K562 (cell line): ENCODE results near the gene SPTBN5. TPM values are rescaled to one million over a fixed set of nuclear protein-coding genes. Genes with fewer than 3 reads are reported as not detected.

Source experiments
- ATAC-seq: fragments of 200-7000 bp; cut with Tn5 transposase; 3 replicates; pipeline ENCODE4 v1.9.1; 2020; ENCODE audit warnings: moderate library complexity
- BruUV-seq: library from RNA; stranded (reverse); fragments of 400-500 nt; replicated peaks from 2 replicates; lab custom pipeline; 2021; lab: Mats Ljungman, UMichigan
- CTCF ChIA-PET: fragments of 300-600 bp; formaldehyde crosslinking; extraction: SDS; loops from one replicate; lab custom pipeline; 2021; ENCODE audit warnings: low intra/inter-chr PET ratio; lab: Yijun Ruan, JAX
- POLR2A ChIA-PET: fragments of 300-600, 350-650 bp; sonication (Branson Sonifier 250); formaldehyde crosslinking; extraction: SDS; loops from one replicate; lab custom pipeline; 2021; ENCODE audit warnings: antibody characterized with exemption, inconsistent platforms; lab: Yijun Ruan, JAX
- DNase-seq, 4 experiments: peaks; one replicate each; pipeline versions ENCODE4 v3.0.0 to v3.0.0-alpha.2; 2011 to 2018; ENCODE audit warnings: low spot score in 3 of 4, mixed read lengths in 3 of 4; ENCODE audit errors: extremely low read depth in 1 of 4
- FAIRE-seq: peaks from 2 replicates; lab custom pipeline; 2011; peaks lifted over from hg19 to GRCh38; lab: Jason Lieb, UNC
- H2AFZ ChIP-seq: 2 replicates; pipeline ENCODE4 v1.6.0; 2011; ENCODE audit warnings: low read depth, low read length, control low read depth, inconsistent platforms
- H3K27ac ChIP-seq: fragments of 200-600 bp; 3 replicates; pipeline ENCODE4 v1.8.0; 2011; ENCODE audit warnings: low read depth, mild to moderate bottlenecking, control low read depth, inconsistent platforms, low read length, moderate library complexity, mixed read lengths; ENCODE audit errors: extremely low read depth
- H3K27me3 ChIP-seq, 2 experiments: fragments of 300-600 bp in 1 of 2; 2 replicates in 1 of 2; 3 replicates in 1 of 2; pipeline versions ENCODE4 v1.6.0 to v1.8.0; 2011; ENCODE audit warnings: inconsistent platforms in 2 of 2, low read length in 2 of 2, mild to moderate bottlenecking in 1 of 2, mixed read lengths in 1 of 2, moderate library complexity in 1 of 2; ENCODE audit not compliant: control insufficient read depth in 2 of 2, insufficient read depth in 2 of 2
- H3K36me3 ChIP-seq: fragments of 300-600 bp; 3 replicates; pipeline ENCODE4 v1.8.0; 2011; ENCODE audit warnings: mild to moderate bottlenecking, low read length, inconsistent platforms; ENCODE audit not compliant: control insufficient read depth, insufficient read depth
- H3K4me1 ChIP-seq, 2 experiments: fragments of 200-600 bp in 1 of 2; replicated peaks in 1 of 2; 2 replicates in 1 of 2; 3 replicates in 1 of 2; pipeline versions ENCODE4 v1.5.1 to v1.8.0; 2011; ENCODE audit warnings: inconsistent platforms in 2 of 2, low read length in 2 of 2, mild to moderate bottlenecking in 1 of 2, mixed read lengths in 1 of 2, moderate library complexity in 1 of 2; ENCODE audit not compliant: control insufficient read depth in 2 of 2, insufficient read depth in 2 of 2
- H3K4me2 ChIP-seq: 2 replicates; pipeline ENCODE4 v1.6.1; 2011; ENCODE audit warnings: low read length, control low read depth, inconsistent platforms, mixed read lengths; ENCODE audit not compliant: insufficient read depth
- H3K4me3 ChIP-seq: fragments of 200-600 bp; sonication (generic), shearing (Covaris generic); 2 replicates; pipeline ENCODE4 v1.5.1; 2016; ENCODE audit warnings: control low read depth, inconsistent platforms
- H3K79me2 ChIP-seq: fragments of 200-600 bp; 3 replicates; pipeline ENCODE4 v1.8.0; 2011; ENCODE audit warnings: low read length, inconsistent platforms; ENCODE audit not compliant: control insufficient read depth, insufficient read depth
- H3K9ac ChIP-seq, 2 experiments: 2 replicates each; pipeline versions ENCODE4 v1.6.0 to v1.6.1; 2011; ENCODE audit warnings: low read depth in 2 of 2, low read length in 2 of 2, control low read depth in 1 of 2, inconsistent platforms in 1 of 2, mild to moderate bottlenecking in 1 of 2, mixed read lengths in 1 of 2; ENCODE audit not compliant: insufficient read depth in 1 of 2
- H3K9me1 ChIP-seq: one replicate; pipeline ENCODE4 v1.6.0; 2011; ENCODE audit warnings: inconsistent platforms, mild to moderate bottlenecking, low read length, moderate library complexity; ENCODE audit not compliant: control insufficient read depth, insufficient read depth
- H3K9me3 ChIP-seq: replicated peaks from 2 replicates; pipeline ENCODE4 v1.5.1; 2011; ENCODE audit warnings: low read depth, low read length, inconsistent platforms; ENCODE audit not compliant: control insufficient read depth, insufficient read depth
- H4K20me1 ChIP-seq: replicated peaks from 2 replicates; pipeline ENCODE4 v1.6.1; 2011; ENCODE audit warnings: low read length, inconsistent platforms, mixed read lengths; ENCODE audit not compliant: control insufficient read depth, insufficient read depth
- CBX8 ChIP-seq: fragments of 200-600 bp; sonication (generic); IDR thresholded peaks from 2 replicates; pipeline ENCODE4 v1.6.1; 2012; ENCODE audit warnings: borderline replicate concordance, mixed run types, low read depth, mild to moderate bottlenecking, moderate library complexity, mixed read lengths, low read length, control low read depth, inconsistent platforms; ENCODE audit not compliant: poor library complexity, severe bottlenecking; ENCODE audit errors: extremely low read depth
- PURB ChIP-seq: sonication (generic); formaldehyde crosslinking; IDR thresholded peaks from 2 replicates; pipeline ENCODE4 v1.9.0; 2021; ENCODE audit warnings: low read depth, mild to moderate bottlenecking, missing genetic modification reagents
- ZBTB7A ChIP-seq: IDR thresholded peaks from 2 replicates; pipeline ENCODE4 v1.6.1; 2011; ENCODE audit warnings: low read depth, mild to moderate bottlenecking, low read length, moderate library complexity, borderline replicate concordance; ENCODE audit not compliant: control insufficient read depth
- WGBS: fragments of 100-300 bp; shearing (Covaris generic); methylation state at CpG from one replicate; pipeline ENCODE4 v1.1.6; 2016; ENCODE audit warnings: low coverage, mixed read lengths; ENCODE audit not compliant: insufficient coverage; ENCODE audit errors: missing lambda C conversion rate; 5-methylcytosine and 5-hydroxymethylcytosine counted together
- in situ Hi-C: fragments of 300-500 bp; cut with MboI; formaldehyde crosslinking; loops from 4 replicates; pipeline ENCODE4 v1.15.0; 2018; ENCODE audit warnings: inconsistent platforms, mixed read lengths
- intact Hi-C: fragments of 100-400 bp; cut with micrococcal nuclease; formaldehyde crosslinking; loops from 2 replicates; pipeline ENCODE4 v1.14.2; 2022
- polyA plus RNA-seq, 8 experiments: library from polyadenylated mRNA; depleted of rRNA in 4 of 8; stranded (reverse) in 5 of 8; unstranded in 3 of 8; fragments of >200 nt; fragmentation: Nextera tagmentation in 2 of 8; fragmentation: Illumina TruSeq in 1 of 8; extraction: Ambion mirVana in 2 of 8; extraction: Trizol in 1 of 8; gene quantifications; 2 replicates each; pipeline versions ENCODE4 v1.2.1 to v1.2.3, GENCODE V29; 2011 to 2014; ENCODE audit warnings: inconsistent platforms in 1 of 8, missing spikeins in 1 of 8
- total RNA-seq, 7 experiments: library from RNA; depleted of rRNA in 6 of 7; stranded (reverse); fragments of >200 nt in 6 of 7; fragmentation: Illumina TruSeq in 2 of 7; extraction: Trizol in 2 of 7; gene quantifications; 2 replicates each; pipeline versions ENCODE4 v1.2.1 to v1.2.3, GENCODE V29; 2011 to 2021; ENCODE audit warnings: low replicate concordance in 1 of 7
- TF ChIP-seq, protein P1 (sequence below), 3 experiments: IDR thresholded peaks in 2 of 3; conservative IDR thresholded peaks in 1 of 3; 2 replicates each; pipeline ENCODE4 v1.5.1; 2011 to 2012; ENCODE audit warnings: low read length in 3 of 3, mild to moderate bottlenecking in 3 of 3, control low read depth in 2 of 3, improper control_type of control experiment in 1 of 3, inconsistent platforms in 1 of 3, low read depth in 1 of 3, mixed read lengths in 1 of 3, moderate library complexity in 1 of 3; ENCODE audit not compliant: insufficient read depth in 2 of 3

Gene SPTBN5
- total and polyA plus RNA-seq, 9 of the 15 experiments (the other 6 are each of a cell fraction or from before 2014, with no cell fraction given): 0.02 TPM; not detected in 8

DNA sequence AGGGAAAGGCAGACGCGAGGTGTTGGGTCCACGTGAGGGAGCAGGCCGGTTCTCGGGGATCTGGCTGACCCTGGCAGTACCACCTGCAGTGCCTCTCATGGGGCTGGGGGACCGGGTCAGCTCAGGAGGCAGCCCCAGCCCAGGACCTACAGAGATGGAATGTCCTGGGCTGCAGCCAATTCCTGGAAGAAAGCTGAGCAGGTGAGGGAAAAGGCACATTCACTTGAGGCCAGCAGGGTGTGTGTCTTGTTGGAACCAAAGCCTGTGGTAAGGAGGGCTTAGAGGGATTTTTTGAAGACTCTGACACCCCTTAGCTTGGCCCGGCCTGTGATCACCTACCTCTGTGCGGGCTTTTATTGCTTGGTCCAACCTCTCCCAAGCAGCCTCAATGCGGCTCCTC, 39.4 kb downstream of the SPTBN5 start:
- H3K79me2 ChIP-seq: no peaks in the 10 kb centered on the region
- CTCF ChIA-PET: no interaction called here
- ATAC-seq: no peak
- H3K4me3 ChIP-seq: no peak overlapping the region
- WGBS: 12% methylated on average over 4 of the region's 9 CpGs
- H3K27ac ChIP-seq: no peak overlapping the region
- no peak overlapping the region for H2AFZ ChIP-seq
- no peak for DNase-seq
- intact Hi-C loops: no loop called here
- POLR2A ChIA-PET: interaction anchor here (0.9 to 1.1 kb wide), 3 partner anchors 9 to 59 kb away, joined by 3 to 5 read pairs (median 3); partner anchors contain the start of gene JMJD7
- peaks cover 46 to 86% of the 10 kb centered on the region in 2 experiments; a peak in 4 of 5 replicates for H3K27me3 ChIP-seq
- no peaks in the 10 kb centered on the region for H3K9me1 ChIP-seq
- in situ Hi-C loops: no loop called here
- H3K4me2 ChIP-seq: no peak overlapping the region
- H3K4me1 ChIP-seq: peaks cover 0 to 52% of the 10 kb centered on the region in 2 experiments; a peak in 2 of 5 replicates
- H3K9me3 ChIP-seq: no peaks in the 10 kb centered on the region
- BruUV-seq: no TSS peak
- TF ChIP-seq ZBTB7A (no peak), PURB (CRISPR knock-in tag) (no peak), CBX8 (no peak)
- TF ChIP-seq, protein P1, sequence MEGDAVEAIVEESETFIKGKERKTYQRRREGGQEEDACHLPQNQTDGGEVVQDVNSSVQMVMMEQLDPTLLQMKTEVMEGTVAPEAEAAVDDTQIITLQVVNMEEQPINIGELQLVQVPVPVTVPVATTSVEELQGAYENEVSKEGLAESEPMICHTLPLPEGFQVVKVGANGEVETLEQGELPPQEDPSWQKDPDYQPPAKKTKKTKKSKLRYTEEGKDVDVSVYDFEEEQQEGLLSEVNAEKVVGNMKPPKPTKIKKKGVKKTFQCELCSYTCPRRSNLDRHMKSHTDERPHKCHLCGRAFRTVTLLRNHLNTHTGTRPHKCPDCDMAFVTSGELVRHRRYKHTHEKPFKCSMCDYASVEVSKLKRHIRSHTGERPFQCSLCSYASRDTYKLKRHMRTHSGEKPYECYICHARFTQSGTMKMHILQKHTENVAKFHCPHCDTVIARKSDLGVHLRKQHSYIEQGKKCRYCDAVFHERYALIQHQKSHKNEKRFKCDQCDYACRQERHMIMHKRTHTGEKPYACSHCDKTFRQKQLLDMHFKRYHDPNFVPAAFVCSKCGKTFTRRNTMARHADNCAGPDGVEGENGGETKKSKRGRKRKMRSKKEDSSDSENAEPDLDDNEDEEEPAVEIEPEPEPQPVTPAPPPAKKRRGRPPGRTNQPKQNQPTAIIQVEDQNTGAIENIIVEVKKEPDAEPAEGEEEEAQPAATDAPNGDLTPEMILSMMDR (IDR thresholded peaks at IDR 0.05 in 2 of 3, conservative IDR thresholded peaks at IDR 0.05 in 1 of 3; ENCODE audit: insufficient read depth in 2 of 3, low read depth in 1 of 3, low read length in 3 of 3): no peak
- H4K20me1 ChIP-seq: peaks cover 12% of the 10 kb centered on the region
- no peaks in the 10 kb centered on the region for H3K36me3 ChIP-seq
- no peak for FAIRE-seq
- H3K9ac ChIP-seq: 0 out of 4 replicates have a peak overlapping the region, but pooled peaks of 1 of the 2 experiments have one; percentile 43
